ENCODE results near the gene CABLES1. TPM values are rescaled to one million over a fixed set of nuclear protein-coding genes. Genes with fewer than 3 reads are reported as not detected.

The CABLES1 gene
- total RNA-seq, 4 donors from 2014 or later: 8.5 to 12.6 (median 9.2) TPM

- H3K36me3 ChIP-seq: no peaks in the 10 kb centered on the region
- DNase-seq: peak in 1 of 2 donors; percentile 38
- no peak for TF ChIP-seq POLR2A (IDR thresholded peaks at IDR 0.05)
- TF ChIP-seq, protein P1, sequence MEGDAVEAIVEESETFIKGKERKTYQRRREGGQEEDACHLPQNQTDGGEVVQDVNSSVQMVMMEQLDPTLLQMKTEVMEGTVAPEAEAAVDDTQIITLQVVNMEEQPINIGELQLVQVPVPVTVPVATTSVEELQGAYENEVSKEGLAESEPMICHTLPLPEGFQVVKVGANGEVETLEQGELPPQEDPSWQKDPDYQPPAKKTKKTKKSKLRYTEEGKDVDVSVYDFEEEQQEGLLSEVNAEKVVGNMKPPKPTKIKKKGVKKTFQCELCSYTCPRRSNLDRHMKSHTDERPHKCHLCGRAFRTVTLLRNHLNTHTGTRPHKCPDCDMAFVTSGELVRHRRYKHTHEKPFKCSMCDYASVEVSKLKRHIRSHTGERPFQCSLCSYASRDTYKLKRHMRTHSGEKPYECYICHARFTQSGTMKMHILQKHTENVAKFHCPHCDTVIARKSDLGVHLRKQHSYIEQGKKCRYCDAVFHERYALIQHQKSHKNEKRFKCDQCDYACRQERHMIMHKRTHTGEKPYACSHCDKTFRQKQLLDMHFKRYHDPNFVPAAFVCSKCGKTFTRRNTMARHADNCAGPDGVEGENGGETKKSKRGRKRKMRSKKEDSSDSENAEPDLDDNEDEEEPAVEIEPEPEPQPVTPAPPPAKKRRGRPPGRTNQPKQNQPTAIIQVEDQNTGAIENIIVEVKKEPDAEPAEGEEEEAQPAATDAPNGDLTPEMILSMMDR (IDR thresholded peaks at IDR 0.05): no peak
- H3K4me3 ChIP-seq: no peak overlapping the region
- no peaks in the 10 kb centered on the region for H3K27me3 ChIP-seq
- H3K9me3 ChIP-seq: no peaks in the 10 kb centered on the region
- peak overlapping the region; percentile 54 to 68 for H3K27ac ChIP-seq
- H3K4me1 ChIP-seq: peaks cover 0 to 5% of the 10 kb centered on the region in 2 donors
- intact Hi-C loops (cut with DNase I; ENCODE audit: low total_unique reads): no loop called here
Measured at GRCh38 chr18:23183411-23184150, 48.3 kb downstream of the CABLES1 start.

- Histone ChIP-seq H3K4me3 (no peak overlapping the region), H3K9me3 (no peaks in the 10 kb centered on the region), H3K27me3 (no peaks in the 10 kb centered on the region), H3K27ac (peak overlapping the region in 1 of 2 donors; percentile 14), H3K4me1 (no peaks in the 10 kb centered on the region), H3K36me3 (no peaks in the 10 kb centered on the region)
- intact Hi-C loops (cut with DNase I; ENCODE audit: low total_unique reads): no loop called here
- TF ChIP-seq, protein P1 (IDR thresholded peaks at IDR 0.05): no peak
- no peak for TF ChIP-seq POLR2A (IDR thresholded peaks at IDR 0.05)
- no peak for DNase-seq
Measured at GRCh38 chr18:23186781-23187180, 51.5 kb downstream of the CABLES1 start.

GRCh38 chr18:23188068-23188760 is 52.9 kb downstream of the CABLES1 start:
- Histone ChIP-seq H3K4me1 (no peaks in the 10 kb centered on the region), H3K36me3 (no peaks in the 10 kb centered on the region), H3K4me3 (no peak overlapping the region), H3K9me3 (no peaks in the 10 kb centered on the region), H3K27ac (peak overlapping the region; percentile 24 to 35), H3K27me3 (no peaks in the 10 kb centered on the region)
- TF ChIP-seq POLR2A (IDR thresholded peaks at IDR 0.05): no peak
- TF ChIP-seq, protein P1 (IDR thresholded peaks at IDR 0.05): no peak
- intact Hi-C loops (cut with DNase I; ENCODE audit: low total_unique reads): no loop called here
- DNase-seq: no peak

DNA sequence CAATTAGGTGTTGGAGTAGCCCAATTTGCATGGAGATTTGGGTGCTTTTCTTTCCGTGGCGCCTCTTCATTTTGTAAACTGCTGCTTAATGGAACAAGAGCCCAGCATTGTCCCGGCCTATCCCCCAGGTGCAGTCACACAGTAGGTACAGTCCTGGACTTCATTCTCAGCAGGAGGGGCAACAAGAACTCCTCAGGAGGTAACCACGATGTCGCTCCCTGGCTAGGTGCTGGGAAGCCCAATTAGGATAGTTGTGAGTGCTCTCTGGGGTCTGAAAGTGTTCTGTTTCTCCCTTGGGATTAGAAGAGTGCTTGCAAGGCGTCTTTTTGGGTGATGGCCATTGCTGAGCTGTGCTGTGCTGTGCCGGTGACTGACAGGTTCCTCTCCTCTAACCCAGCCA is 53.8 kb downstream of the CABLES1 start:
- no peaks in the 10 kb centered on the region for H3K4me1 ChIP-seq
- no peak overlapping the region for H3K27ac ChIP-seq
- intact Hi-C loops (cut with DNase I; ENCODE audit: low total_unique reads): no loop called here
- H3K9me3 ChIP-seq: no peaks in the 10 kb centered on the region
- H3K4me3 ChIP-seq: no peak overlapping the region
- no peaks in the 10 kb centered on the region for H3K27me3 ChIP-seq
- TF ChIP-seq, protein P1 (IDR thresholded peaks at IDR 0.05): no peak
- no peak for TF ChIP-seq POLR2A (IDR thresholded peaks at IDR 0.05)
- H3K36me3 ChIP-seq: no peaks in the 10 kb centered on the region
- no peak for DNase-seq

All from uterus (tissue), 4 donors.